Caco-2 (cell line): ENCODE data around the gene MRPL51. TPM values are rescaled to one million over a fixed set of nuclear protein-coding genes. Genes with fewer than 3 reads are reported as not detected.
A peak's percentile ranks its signal among the peaks of the same experiment; 100 is the strongest.

Experiments used
- BruUV-seq: library from RNA; stranded (reverse); fragments of 400-500 nt; replicated peaks from 2 replicates; lab custom pipeline; 2021; lab: Mats Ljungman, UMichigan
- CTCF ChIA-PET: fragments of 300-600 bp; sonication (Branson Sonifier 250); formaldehyde crosslinking; loops from one replicate; lab custom pipeline; 2022; ENCODE audit warnings: antibody characterized with exemption; lab: Charles Lee
- POLR2A ChIA-PET: fragments of 300-600 bp; sonication (Branson Sonifier 250); formaldehyde crosslinking; loops from one replicate; lab custom pipeline; 2022; ENCODE audit warnings: antibody characterized with exemption; lab: Charles Lee
- DNase-seq, 2 experiments: peaks; one replicate each; pipeline versions ENCODE4 v3.0.0 to v3.0.0-alpha.2; 2020 to 2022
- H3K27me3 ChIP-seq: replicated peaks from 2 replicates; pipeline ENCODE4 v1.6.0; 2011; ENCODE audit warnings: low read length; ENCODE audit not compliant: control insufficient read depth, insufficient read depth
- H3K36me3 ChIP-seq: 2 replicates; pipeline ENCODE4 v1.5.1; 2011; ENCODE audit warnings: low read length; ENCODE audit not compliant: control insufficient read depth, insufficient read depth
- H3K4me1 ChIP-seq: fragments of 250-450 bp; sonication (Bioruptor Pico); 2 replicates; pipeline ENCODE4 v1.5.1; 2020; ENCODE audit warnings: mild to moderate bottlenecking
- H3K4me3 ChIP-seq: 2 replicates; pipeline ENCODE4 v1.5.1; 2011; ENCODE audit warnings: low read depth, mild to moderate bottlenecking, control low read depth, low read length
- H3K9me3 ChIP-seq: fragments of 250-450 bp; sonication (Bioruptor Pico); 2 replicates; pipeline ENCODE4 v1.5.1; 2020; ENCODE audit warnings: mild to moderate bottlenecking, moderate library complexity
- H3K27ac Mint-ChIP-seq: one replicate; pipeline ENCODE4 v1.8.0; 2022; ENCODE audit warnings: mixed read lengths; ENCODE audit not compliant: unreplicated experiment
- H3K27me3 Mint-ChIP-seq: one replicate; pipeline ENCODE4 v1.8.0; 2022; ENCODE audit warnings: mixed read lengths; ENCODE audit not compliant: insufficient read depth, unreplicated experiment
- H3K36me3 Mint-ChIP-seq: one replicate; pipeline ENCODE4 v1.8.0; 2022; ENCODE audit warnings: mild to moderate bottlenecking, mixed read lengths; ENCODE audit not compliant: insufficient read depth, unreplicated experiment
- H3K4me1 Mint-ChIP-seq: one replicate; pipeline ENCODE4 v1.8.0; 2022; ENCODE audit warnings: low read depth, mixed read lengths; ENCODE audit not compliant: unreplicated experiment
- H3K4me3 Mint-ChIP-seq: one replicate; pipeline ENCODE4 v1.8.0; 2022; ENCODE audit warnings: mild to moderate bottlenecking, moderate library complexity, mixed read lengths; ENCODE audit not compliant: unreplicated experiment
- H3K9me3 Mint-ChIP-seq: one replicate; pipeline ENCODE4 v1.8.0; 2022; ENCODE audit warnings: mixed read lengths; ENCODE audit not compliant: unreplicated experiment
- CTCF ChIP-seq, 2 experiments: fragments of 200-600 bp in 1 of 2; IDR thresholded peaks; 1 replicate in 1 of 2; 2 replicates in 1 of 2; pipeline versions ENCODE4 v1.5.1 to v1.8.0; 2011 to 2022; ENCODE audit warnings: antibody characterized with exemption in 1 of 2, control low read depth in 1 of 2, inconsistent platforms in 1 of 2, low read depth in 1 of 2, low read length in 1 of 2, mild to moderate bottlenecking in 1 of 2, moderate library complexity in 1 of 2; ENCODE audit not compliant: insufficient read depth in 1 of 2, severe bottlenecking in 1 of 2, unreplicated experiment in 1 of 2
- intact Hi-C: fragments of 100-400 bp; cut with micrococcal nuclease; formaldehyde crosslinking; loops from one replicate; pipeline ENCODE4 v1.10.0; 2022; ENCODE audit not compliant: unreplicated experiment
- total RNA-seq: library from RNA; stranded (reverse); gene quantifications from 2 replicates; pipeline ENCODE4 v1.2.3, GENCODE V29; 2022

MRPL51 gene
- total RNA-seq, 1 experiment from 2014 or later: 456 TPM

DNA sequence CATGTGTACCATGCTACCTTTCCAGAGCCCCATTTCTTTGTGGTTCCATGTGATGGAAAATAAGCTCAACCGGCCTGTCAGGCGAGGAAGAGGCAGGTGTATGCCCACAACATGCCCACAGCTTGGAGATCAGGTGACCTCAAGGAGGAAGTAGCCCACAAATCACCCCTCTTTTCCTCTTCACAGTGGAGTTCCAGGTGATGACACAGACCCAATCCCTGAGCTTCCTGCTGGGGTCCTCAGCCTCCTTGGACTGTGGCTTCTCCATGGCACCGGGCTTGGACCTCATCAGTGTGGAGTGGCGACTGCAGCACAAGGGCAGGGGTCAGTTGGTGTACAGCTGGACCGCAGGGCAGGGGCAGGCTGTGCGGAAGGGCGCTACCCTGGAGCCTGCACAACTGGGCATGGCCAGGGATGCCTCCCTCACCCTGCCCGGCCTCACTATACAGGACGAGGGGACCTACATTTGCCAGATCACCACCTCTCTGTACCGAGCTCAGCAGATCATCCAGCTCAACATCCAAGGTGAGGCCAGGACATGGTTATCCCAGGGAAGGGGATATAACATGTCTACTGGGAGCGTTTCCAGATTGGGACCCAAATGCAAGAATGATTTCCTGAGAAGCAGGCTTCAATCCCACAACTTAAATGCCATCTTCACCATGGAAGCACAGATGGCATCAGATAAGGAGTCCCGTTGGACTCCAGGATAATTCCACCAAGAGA, 35.7 kb downstream of the MRPL51 start:
- intact Hi-C loops: no loop called here
- H3K36me3 Mint-ChIP-seq: peaks cover 22% of the 10 kb centered on the region
- BruUV-seq: no TSS peak
- no peaks in the 10 kb centered on the region for H3K4me1 Mint-ChIP-seq
- H3K4me3 ChIP-seq: no peak overlapping the region
- no peak overlapping the region for H3K27ac Mint-ChIP-seq
- ChIA-PET CTCF (interaction anchor here (0.6 to 1.4 kb wide), 3 partner anchors 8 to 236 kb away, joined by 3 to 4 read pairs (median 3); partner anchors contain the start of gene MRPL51), POLR2A (interaction anchor here (0.8 to 1.0 kb wide), 2 partner anchors 13 to 77 kb away, joined by 3 to 5 read pairs; partner anchors contain the start of gene VAMP1)
- TF ChIP-seq CTCF (IDR thresholded peaks at IDR 0.05; ENCODE audit: insufficient read depth in 1 of 2, low read depth in 1 of 2, low read length in 1 of 2, severe bottlenecking in 1 of 2, unreplicated experiment in 1 of 2): no peak
- H3K27me3 ChIP-seq: no peaks in the 10 kb centered on the region
- H3K27me3 Mint-ChIP-seq: no peaks in the 10 kb centered on the region
- peak in 1 of 2 experiments; percentile 26 for DNase-seq
- H3K9me3 Mint-ChIP-seq: no peaks in the 10 kb centered on the region
- peaks cover 7% of the 10 kb centered on the region; the same call in 1 of the 2 replicates for H3K4me1 ChIP-seq
- H3K9me3 ChIP-seq: no peaks in the 10 kb centered on the region
- H3K36me3 ChIP-seq: peaks cover 2% of the 10 kb centered on the region; the same call in 1 of the 2 replicates
- H3K4me3 Mint-ChIP-seq: no peak overlapping the region

- intact Hi-C loops: loop anchor here (1.0 kb wide), 1 partner anchor 17 kb away; the partner anchor contains the start of gene VAMP1
- peak in 1 of 2 experiments; percentile 33 for DNase-seq
- no peak for TF ChIP-seq CTCF (IDR thresholded peaks at IDR 0.05; ENCODE audit: insufficient read depth in 1 of 2, low read depth in 1 of 2, low read length in 1 of 2, severe bottlenecking in 1 of 2, unreplicated experiment in 1 of 2)
- ChIA-PET POLR2A (interaction anchor here (0.6 kb wide), 1 partner anchor 118 kb away, joined by 3 read pairs; no protein-coding TSS in a partner anchor), CTCF (interaction anchor here (0.8 to 3.4 kb wide), 2 partner anchors 12 to 85 kb away, joined by 5 to 17 read pairs; no protein-coding TSS in a partner anchor)
- Mint-ChIP-seq H3K4me3 (peak overlapping the region; percentile 79), H3K27ac (peak overlapping the region; percentile 93), H3K27me3 (no peaks in the 10 kb centered on the region), H3K36me3 (peaks cover 17% of the 10 kb centered on the region), H3K4me1 (peaks cover 4% of the 10 kb centered on the region), H3K9me3 (no peaks in the 10 kb centered on the region)
- no peaks in the 10 kb centered on the region for H3K27me3 ChIP-seq
- BruUV-seq: no TSS peak
- peak overlapping the region; percentile 82 for H3K4me3 ChIP-seq
- no peaks in the 10 kb centered on the region for H3K9me3 ChIP-seq
- peaks cover 9% of the 10 kb centered on the region; the same call in 1 of the 2 replicates for H3K4me1 ChIP-seq
- H3K36me3 ChIP-seq: no peaks in the 10 kb centered on the region
These were observed 40.0 kb downstream of the MRPL51 start for GRCh38 chr12:6452944-6453630.
